DOHH2 (cell line): ENCODE results near the gene NAPB.

ENCODE experiments used
- EZH2phosphoT487 ChIP-seq: fragments of 200-600 bp; sonication (generic); IDR thresholded peaks from 2 replicates; pipeline ENCODE4 v1.6.1; 2017; ENCODE audit warnings: borderline replicate concordance, mild to moderate bottlenecking, antibody characterized with exemption, low read length, moderate library complexity, mixed read lengths
- TF ChIP-seq, protein P1 (sequence below): fragments of 200-600 bp; sonication (generic); IDR thresholded peaks from one replicate; pipeline ENCODE4 v1.5.1; 2014; ENCODE audit warnings: antibody characterized with exemption, mild to moderate bottlenecking, low read depth, low read length; ENCODE audit not compliant: poor library complexity, severe bottlenecking

DNA sequence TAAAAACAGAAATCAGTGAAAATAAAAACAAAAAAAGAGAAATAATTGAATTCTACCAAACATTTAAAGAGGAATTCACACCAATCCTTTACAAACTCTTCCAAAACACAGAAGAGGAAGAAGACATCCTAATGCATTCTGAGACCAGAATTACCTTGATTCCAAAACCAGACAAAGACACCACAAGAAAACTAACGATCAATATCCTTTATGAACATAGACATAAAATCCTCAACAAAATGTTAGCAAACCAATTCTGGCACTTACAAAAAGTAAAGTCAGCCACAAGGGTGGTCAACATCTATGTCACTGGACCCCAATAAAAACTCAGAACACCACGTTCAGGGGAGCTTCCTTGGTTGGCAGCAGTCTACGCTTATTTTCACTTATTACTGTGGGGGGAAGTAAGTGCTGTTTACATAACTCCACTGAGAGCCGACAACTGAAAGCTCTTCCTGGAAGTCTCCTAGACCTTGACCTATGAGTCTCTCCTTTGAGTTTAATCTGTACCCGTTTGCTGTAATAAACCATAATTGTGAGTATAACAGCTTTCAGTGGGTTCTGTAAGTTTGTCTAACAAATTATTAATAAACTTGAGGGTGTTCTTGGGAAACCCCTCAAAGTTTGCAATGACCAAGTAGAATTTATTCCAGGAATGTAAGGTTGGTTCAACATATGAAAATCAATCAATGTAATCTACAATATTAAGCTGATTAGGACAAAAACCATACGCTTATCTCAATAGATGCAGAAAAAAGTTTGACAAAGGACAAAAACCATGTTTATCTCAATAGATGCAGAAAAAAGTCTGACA lies 34.8 kb downstream of the NAPB start:
- TF ChIP-seq, protein P1, sequence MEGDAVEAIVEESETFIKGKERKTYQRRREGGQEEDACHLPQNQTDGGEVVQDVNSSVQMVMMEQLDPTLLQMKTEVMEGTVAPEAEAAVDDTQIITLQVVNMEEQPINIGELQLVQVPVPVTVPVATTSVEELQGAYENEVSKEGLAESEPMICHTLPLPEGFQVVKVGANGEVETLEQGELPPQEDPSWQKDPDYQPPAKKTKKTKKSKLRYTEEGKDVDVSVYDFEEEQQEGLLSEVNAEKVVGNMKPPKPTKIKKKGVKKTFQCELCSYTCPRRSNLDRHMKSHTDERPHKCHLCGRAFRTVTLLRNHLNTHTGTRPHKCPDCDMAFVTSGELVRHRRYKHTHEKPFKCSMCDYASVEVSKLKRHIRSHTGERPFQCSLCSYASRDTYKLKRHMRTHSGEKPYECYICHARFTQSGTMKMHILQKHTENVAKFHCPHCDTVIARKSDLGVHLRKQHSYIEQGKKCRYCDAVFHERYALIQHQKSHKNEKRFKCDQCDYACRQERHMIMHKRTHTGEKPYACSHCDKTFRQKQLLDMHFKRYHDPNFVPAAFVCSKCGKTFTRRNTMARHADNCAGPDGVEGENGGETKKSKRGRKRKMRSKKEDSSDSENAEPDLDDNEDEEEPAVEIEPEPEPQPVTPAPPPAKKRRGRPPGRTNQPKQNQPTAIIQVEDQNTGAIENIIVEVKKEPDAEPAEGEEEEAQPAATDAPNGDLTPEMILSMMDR: no peak
- no peak for TF ChIP-seq EZH2phosphoT487
